Keratinocyte (primary cell): ENCODE data around the gene PHF2. TPM values are rescaled to one million over a fixed set of nuclear protein-coding genes. Genes with fewer than 3 reads are reported as not detected.

Experiments used
- DNase-seq: peaks from one replicate; pipeline ENCODE4 v3.0.0-alpha.2; 2011; ENCODE audit warnings: low read depth, missing footprints, low spot score
- FAIRE-seq: peaks from 2 replicates; lab custom pipeline; 2011; peaks lifted over from hg19 to GRCh38; lab: Jason Lieb, UNC
- H2AFZ ChIP-seq: 2 replicates; pipeline ENCODE4 v1.6.0; 2012; ENCODE audit warnings: low read length, control low read depth, inconsistent platforms; ENCODE audit not compliant: control insufficient read depth
- H3K27ac ChIP-seq: 2 replicates; pipeline ENCODE4 v1.5.1; 2011; ENCODE audit warnings: low read length; ENCODE audit not compliant: control insufficient read depth, insufficient read depth
- H3K27me3 ChIP-seq: 3 replicates; pipeline ENCODE4 v1.6.0; 2011; ENCODE audit warnings: low read length; ENCODE audit not compliant: control insufficient read depth, insufficient read depth; ENCODE audit errors: extremely low read depth
- H3K36me3 ChIP-seq, 2 experiments: 2 replicates in 1 of 2; 3 replicates in 1 of 2; pipeline ENCODE4 v1.5.1; 2011; ENCODE audit warnings: low read length in 2 of 2, mild to moderate bottlenecking in 1 of 2; ENCODE audit not compliant: control insufficient read depth in 2 of 2, insufficient read depth in 2 of 2; ENCODE audit errors: extremely low read depth in 1 of 2
- H3K4me1 ChIP-seq: 3 replicates; pipeline ENCODE4 v1.5.1; 2011; ENCODE audit warnings: low read length; ENCODE audit not compliant: control insufficient read depth, insufficient read depth; ENCODE audit errors: extremely low read depth
- H3K4me2 ChIP-seq: 3 replicates; pipeline ENCODE4 v1.6.0; 2011; ENCODE audit warnings: low read depth, low read length; ENCODE audit not compliant: control insufficient read depth, insufficient read depth; ENCODE audit errors: extremely low read depth
- H3K4me3 ChIP-seq, 3 experiments: fragments of 200-600 bp in 1 of 3; sonication (generic) in 1 of 3; 2 replicates in 2 of 3; 3 replicates in 1 of 3; pipeline ENCODE4 v1.5.1; 2011 to 2016; ENCODE audit warnings: low read length in 3 of 3, mild to moderate bottlenecking in 3 of 3, control low read depth in 2 of 3, inconsistent platforms in 1 of 3, low read depth in 1 of 3, mixed read lengths in 1 of 3, mixed run types in 1 of 3, moderate library complexity in 1 of 3; ENCODE audit not compliant: control insufficient read depth in 2 of 3, insufficient read depth in 2 of 3; ENCODE audit errors: extremely low read depth in 1 of 3
- H3K79me2 ChIP-seq: 2 replicates; pipeline ENCODE4 v1.6.0; 2012; ENCODE audit warnings: low read length; ENCODE audit not compliant: control insufficient read depth, insufficient read depth
- H3K9ac ChIP-seq: 3 replicates; pipeline ENCODE4 v1.6.0; 2011; ENCODE audit warnings: low read length; ENCODE audit not compliant: control insufficient read depth, insufficient read depth; ENCODE audit errors: extremely low read depth
- H3K9me1 ChIP-seq: 3 replicates; pipeline ENCODE4 v1.6.0; 2011; ENCODE audit warnings: low read length; ENCODE audit not compliant: control insufficient read depth, insufficient read depth; ENCODE audit errors: extremely low read depth
- H3K9me3 ChIP-seq: 2 replicates; pipeline ENCODE4 v1.5.1; 2012; ENCODE audit warnings: low read depth, low read length; ENCODE audit not compliant: control insufficient read depth
- H4K20me1 ChIP-seq: 3 replicates; pipeline ENCODE4 v1.6.0; 2011; ENCODE audit warnings: low read length; ENCODE audit not compliant: control insufficient read depth, insufficient read depth; ENCODE audit errors: extremely low read depth
- CTCF ChIP-seq, 3 experiments: IDR thresholded peaks in 1 of 3; conservative IDR thresholded peaks in 1 of 3; optimal IDR thresholded peaks in 1 of 3; 2 replicates in 2 of 3; 3 replicates in 1 of 3; pipeline versions ENCODE3 to v1.5.1; 2011; ENCODE audit warnings: low read length in 3 of 3, mild to moderate bottlenecking in 3 of 3, moderate library complexity in 2 of 3, control low read depth in 1 of 3, inconsistent platforms in 1 of 3; ENCODE audit not compliant: insufficient read depth in 2 of 3; ENCODE audit errors: extremely low read depth in 1 of 3
- EZH2 ChIP-seq: IDR thresholded peaks from one replicate; pipeline ENCODE4 v1.6.1; 2012; ENCODE audit warnings: inconsistent platforms, mild to moderate bottlenecking, low read length, moderate library complexity
- dilution Hi-C: fragments of 300-500 bp; cut with MboI; formaldehyde crosslinking; loops from one replicate; pipeline ENCODE4 v1.7.0; 2020; ENCODE audit warnings: low sequenced_read_pairs; ENCODE audit not compliant: extremely low pct_ligation_motif_present
- polyA plus RNA-seq, 5 experiments: library from polyadenylated mRNA; depleted of rRNA in 3 of 5; stranded (reverse) in 3 of 5; stranded (forward) in 1 of 5; unstranded in 1 of 5; fragments of >200 nt; gene quantifications; 1 replicate in 1 of 5; 2 replicates in 3 of 5; 3 replicates in 1 of 5; pipeline versions ENCODE4 v1.2.1 to v1.2.3, GENCODE V29; 2011 to 2012; ENCODE audit warnings: missing spikeins in 2 of 5, low read depth in 1 of 5, low replicate concordance in 1 of 5

The PHF2 gene
- polyA plus RNA-seq, 1 donor (not counting 4 experiments of a cell fraction or from before 2014, with no cell fraction given) = 5.1 TPM

GRCh38 chr9:93709600-93710369 is 133.4 kb downstream of the PHF2 start:
- H3K36me3 ChIP-seq = no peaks in the 10 kb centered on the region
- dilution Hi-C loops = no loop called here
- no peak for FAIRE-seq
- no peaks in the 10 kb centered on the region for H3K9me1 ChIP-seq
- no peak for TF ChIP-seq CTCF (optimal IDR thresholded peaks at IDR 0.05 in 1 of 3, IDR thresholded peaks at IDR 0.05 in 1 of 3, conservative IDR thresholded peaks at IDR 0.05 in 1 of 3; ENCODE audit: extremely low read depth in 1 of 3, insufficient read depth in 2 of 3, low read length in 3 of 3)
- TF ChIP-seq EZH2 = no peak
- no peak for DNase-seq
- no peak overlapping the region for H3K4me2 ChIP-seq
- H3K79me2 ChIP-seq = no peaks in the 10 kb centered on the region
- no peak overlapping the region for H2AFZ ChIP-seq
- no peak overlapping the region for H3K27ac ChIP-seq
- H3K27me3 ChIP-seq = no peaks in the 10 kb centered on the region
- no peaks in the 10 kb centered on the region for H3K9me3 ChIP-seq
- no peak overlapping the region for H3K4me3 ChIP-seq
- no peaks in the 10 kb centered on the region for H3K4me1 ChIP-seq
- H3K9ac ChIP-seq = no peak overlapping the region
- no peaks in the 10 kb centered on the region for H4K20me1 ChIP-seq

- Histone ChIP-seq H3K79me2 (no peaks in the 10 kb centered on the region), H3K4me2 (no peak overlapping the region), H3K9me3 (no peaks in the 10 kb centered on the region), H4K20me1 (no peaks in the 10 kb centered on the region), H3K36me3 (no peaks in the 10 kb centered on the region), H3K9me1 (no peaks in the 10 kb centered on the region), H3K9ac (no peak overlapping the region), H3K27me3 (no peaks in the 10 kb centered on the region), H3K27ac (no peak overlapping the region), H3K4me1 (no peaks in the 10 kb centered on the region), H2AFZ (no peak overlapping the region), H3K4me3 (no peak overlapping the region)
- no peak for DNase-seq
- TF ChIP-seq EZH2 = no peak
- TF ChIP-seq CTCF (optimal IDR thresholded peaks at IDR 0.05 in 1 of 3, IDR thresholded peaks at IDR 0.05 in 1 of 3, conservative IDR thresholded peaks at IDR 0.05 in 1 of 3; ENCODE audit: extremely low read depth in 1 of 3, insufficient read depth in 2 of 3, low read length in 3 of 3) = no peak
- dilution Hi-C loops = no loop called here
- no peak for FAIRE-seq
Measured at GRCh38 chr9:93710370-93710723, 134.0 kb downstream of the PHF2 start.
